ENCODE results near the gene ADAP2.
"Not testable (repeated sequence)": the region's sequence is repeated elsewhere in the genome, so short reads cannot be mapped to it uniquely, and the experiment has no call there.

Gene ADAP2

DNA sequence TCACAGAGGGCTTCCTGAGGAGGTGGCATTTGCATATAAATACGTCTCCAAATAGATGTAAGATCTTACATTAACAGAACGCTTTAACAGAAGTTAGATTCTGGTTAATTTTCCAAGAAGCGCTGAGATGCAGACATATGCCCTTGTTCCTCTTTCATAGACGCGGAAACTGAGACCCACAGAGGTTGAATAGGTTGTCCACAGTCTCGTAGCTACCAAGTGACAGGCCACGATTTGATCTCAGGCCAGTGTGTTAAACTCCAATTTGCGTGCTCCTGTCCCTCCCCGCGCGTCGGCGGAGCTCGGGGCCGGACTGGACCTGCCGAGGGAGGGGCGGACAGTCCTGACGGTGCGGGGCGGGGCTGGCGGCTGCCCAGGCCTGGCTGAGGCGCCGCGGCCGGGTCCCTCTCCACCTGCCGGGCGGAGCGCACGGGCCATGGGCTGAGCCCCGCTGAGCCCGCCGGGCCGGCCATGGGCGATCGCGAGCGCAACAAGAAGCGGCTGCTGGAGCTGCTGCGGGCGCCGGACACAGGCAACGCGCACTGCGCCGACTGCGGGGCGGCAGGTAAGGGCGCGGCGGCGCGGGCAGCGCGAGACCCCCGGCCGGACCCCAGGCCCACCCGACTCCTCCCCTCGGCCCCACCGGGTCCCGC lies at the start of gene ADAP2:
TSS of gene ADAP2 (plus strand) at position 402 of the 653 bp plus-strand sequence. CDS start at position 472, 70 bp downstream.
- DNase-seq (ENCODE audit: low spot score) = no peak

DNA sequence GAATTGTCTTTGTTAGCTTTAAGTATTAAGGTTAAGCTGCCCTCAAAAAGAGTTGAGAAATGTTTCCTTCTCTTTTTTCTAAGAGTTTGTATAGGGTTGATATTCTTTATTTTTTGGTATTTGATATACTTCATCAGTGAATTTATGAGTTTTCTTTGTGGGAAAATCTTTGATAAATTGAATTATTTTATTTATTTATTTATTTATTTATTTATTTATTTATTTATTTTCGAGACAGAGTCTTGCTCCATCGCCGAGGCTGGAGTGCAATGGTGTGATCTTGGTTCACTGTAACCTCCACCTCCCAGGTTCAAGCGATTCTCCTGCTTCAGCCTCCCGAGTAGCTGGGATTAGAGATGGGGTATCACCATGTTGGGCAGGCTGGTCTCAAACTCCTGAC lies 35.6 kb upstream of the ADAP2 start:
- DNase-seq (ENCODE audit: low spot score) = no peak

DNA sequence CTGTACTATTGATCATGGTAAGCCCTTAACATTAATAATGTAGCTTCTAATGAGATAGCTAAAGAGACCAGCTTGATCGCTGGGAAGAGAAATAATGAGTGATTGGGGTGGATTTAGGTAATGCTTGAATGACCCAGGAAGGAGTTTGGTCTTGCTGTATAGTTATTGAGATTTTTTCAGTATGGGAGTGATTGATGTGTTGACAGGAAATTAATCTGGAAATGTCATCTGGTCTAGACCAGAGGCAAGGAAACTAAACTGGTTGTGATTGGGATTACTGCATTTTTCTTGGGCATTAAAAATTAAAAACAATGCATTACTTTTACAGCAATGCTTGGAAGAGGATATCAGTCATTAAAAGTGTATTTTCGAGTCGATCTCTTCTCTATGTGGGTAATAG lies 27.5 kb upstream of the ADAP2 start:
- DNase-seq (ENCODE audit: low spot score) = no peak

- no peak for DNase-seq (ENCODE audit: low spot score)
Measured at GRCh38 chr17:30897311-30897710, 24.4 kb upstream of the ADAP2 start.

DNA sequence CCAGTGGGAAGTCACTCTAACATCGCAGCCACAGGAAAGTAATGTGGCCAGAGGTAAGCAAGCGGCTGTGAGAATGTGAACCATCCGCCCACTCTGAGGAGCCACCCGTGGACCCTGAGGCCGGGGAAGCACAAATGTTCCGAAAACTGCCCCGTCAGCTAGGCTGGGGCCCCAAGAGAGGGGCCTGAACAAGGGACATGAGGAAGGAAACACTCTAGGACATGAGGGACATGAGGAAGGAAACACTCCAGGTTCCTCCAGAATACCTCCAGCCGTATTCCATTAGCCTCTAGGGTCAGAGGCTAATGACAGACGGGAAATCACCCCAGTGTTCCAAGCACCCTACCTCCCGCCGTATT lies 16.0 kb upstream of the ADAP2 start:
- no peak for DNase-seq (ENCODE audit: low spot score)

- peak; percentile 89 for DNase-seq (ENCODE audit: low spot score)
Measured at GRCh38 chr17:30906101-30906911, 15.4 kb upstream of the ADAP2 start, which contains the start of gene TEFM. TSS of gene TEFM (minus strand) at chr17:30906238. CDS start at chr17:30906198, 40 bp downstream.

GRCh38 chr17:30908717-30909420 lies 12.9 kb upstream of the ADAP2 start:
- no peak for DNase-seq (ENCODE audit: low spot score)

DNA sequence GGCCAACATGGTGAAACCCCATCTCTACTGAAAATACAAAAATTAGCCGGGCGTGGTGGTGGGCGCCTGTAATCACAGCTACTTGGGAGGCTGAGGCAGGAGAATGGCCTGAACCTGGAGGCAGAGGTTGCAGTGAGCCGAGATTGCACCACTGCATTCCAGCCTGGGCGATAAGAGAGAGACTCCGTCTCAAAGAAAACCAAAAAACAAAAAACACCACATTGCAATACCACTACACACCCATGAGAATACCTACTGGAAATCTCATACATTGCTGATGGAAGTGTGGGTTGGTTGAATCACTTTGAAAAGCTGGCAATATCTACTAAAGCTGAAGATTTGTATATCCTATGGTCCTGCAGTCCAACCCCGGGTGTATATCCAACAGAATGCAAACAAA lies 11.6 kb upstream of the ADAP2 start:
- not testable (repeated sequence) for DNase-seq (ENCODE audit: low spot score)

DNA sequence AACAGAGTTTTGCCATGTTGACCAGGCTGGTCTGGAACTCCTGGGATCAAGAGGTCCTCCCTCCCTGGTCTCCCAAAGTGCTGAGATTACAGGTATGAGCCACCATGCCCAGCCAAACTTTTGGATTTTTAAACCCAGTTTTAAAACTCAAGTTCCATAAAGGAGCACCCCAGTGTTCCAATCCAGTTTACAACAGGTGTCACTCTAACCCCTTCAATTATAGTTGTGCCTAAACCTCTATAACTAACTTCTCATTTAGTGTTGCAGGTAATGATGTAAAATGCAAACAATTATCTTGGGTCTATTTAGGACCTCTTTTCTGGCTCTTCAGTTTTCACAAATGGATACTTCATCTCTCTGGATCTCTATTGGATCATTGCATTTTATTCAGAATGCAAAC lies 7.8 kb upstream of the ADAP2 start:
- no peak for DNase-seq (ENCODE audit: low spot score)

DNA sequence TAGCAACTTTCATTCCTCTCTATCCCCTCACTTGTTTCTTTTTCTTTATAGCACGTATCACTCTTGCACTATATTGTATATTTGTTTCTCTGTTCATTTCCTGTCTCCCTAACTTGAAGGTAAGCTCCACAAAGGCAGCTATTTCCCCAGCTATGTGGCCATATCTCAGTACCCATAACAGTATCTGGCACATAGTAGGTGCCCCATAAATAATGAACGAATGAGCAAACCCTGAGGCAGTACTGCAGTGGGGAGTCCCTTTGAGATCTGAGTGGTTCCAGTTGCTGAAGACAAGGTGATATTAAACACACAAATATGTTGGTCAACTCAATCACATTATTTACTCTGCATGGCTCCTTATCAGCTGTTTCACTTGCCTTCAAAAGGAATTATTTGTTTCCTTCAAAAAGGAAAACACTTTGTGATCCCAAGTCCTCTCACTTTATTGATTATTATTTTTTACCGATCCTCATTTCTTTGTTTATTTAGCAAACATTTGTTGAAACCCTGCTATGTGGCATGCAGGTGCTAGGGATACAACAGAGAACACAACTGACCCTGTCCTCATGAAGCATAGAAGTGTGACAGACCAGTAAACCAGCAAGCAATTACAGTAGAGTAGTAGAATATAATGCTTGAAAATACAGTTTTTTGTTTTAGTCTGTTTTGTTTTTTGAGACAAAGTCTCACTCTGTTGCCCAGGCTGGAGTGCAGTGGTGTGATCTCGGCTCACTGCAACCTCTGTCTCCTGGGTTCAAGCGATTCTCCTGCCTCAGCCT lies 5.7 kb upstream of the ADAP2 start:
- DNase-seq (ENCODE audit: low spot score) = no peak

GRCh38 chr17:30917050-30917449 lies 4.7 kb upstream of the ADAP2 start:
- no peak for DNase-seq (ENCODE audit: low spot score)

- DNase-seq (ENCODE audit: low spot score) = no peak
Measured at GRCh38 chr17:30920282-30920681, 1.5 kb upstream of the ADAP2 start.

- no peak for DNase-seq (ENCODE audit: low spot score)
Measured at GRCh38 chr17:30920683-30921543, 832 bp upstream of the ADAP2 start.

DNA sequence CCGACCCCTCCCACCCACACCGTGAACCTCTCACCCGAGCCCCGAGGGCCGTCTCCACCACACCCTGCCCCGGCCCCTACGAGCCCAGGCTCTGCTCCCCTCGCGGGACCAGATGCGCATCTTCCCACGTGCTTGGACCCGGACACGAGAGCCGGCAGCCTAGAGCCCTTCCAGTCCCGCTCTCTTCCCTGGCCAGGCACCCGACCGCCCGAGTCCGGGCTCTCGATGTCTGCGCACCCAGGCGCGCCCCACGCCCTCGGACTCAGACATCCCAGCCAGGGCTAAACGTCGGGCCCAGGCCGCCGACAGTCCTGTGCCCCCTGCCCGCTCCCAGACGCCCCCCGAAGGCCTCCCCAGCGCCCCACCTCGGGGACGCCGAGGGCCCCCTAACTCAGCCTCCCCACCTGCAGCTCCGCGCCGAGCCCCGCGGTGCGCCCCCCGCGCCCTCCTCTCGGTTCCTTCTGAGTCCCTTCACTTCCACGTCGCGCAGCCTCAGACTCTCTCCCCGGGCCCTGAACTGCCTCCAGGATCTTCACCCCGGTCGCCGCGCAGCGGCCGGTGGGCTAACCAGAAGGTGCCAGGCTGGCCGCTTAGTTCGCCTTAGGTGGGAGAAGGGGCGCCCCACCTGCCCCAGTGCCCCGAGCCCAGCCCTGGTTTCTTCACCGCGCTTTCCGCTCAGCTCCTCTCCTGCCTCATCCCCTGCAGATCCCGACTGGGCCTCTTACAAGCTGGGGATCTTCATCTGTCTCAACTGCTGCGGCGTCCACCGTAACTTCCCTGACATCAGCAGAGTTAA lies 688 bp downstream of the ADAP2 start:
- no peak for DNase-seq (ENCODE audit: low spot score)

DNA sequence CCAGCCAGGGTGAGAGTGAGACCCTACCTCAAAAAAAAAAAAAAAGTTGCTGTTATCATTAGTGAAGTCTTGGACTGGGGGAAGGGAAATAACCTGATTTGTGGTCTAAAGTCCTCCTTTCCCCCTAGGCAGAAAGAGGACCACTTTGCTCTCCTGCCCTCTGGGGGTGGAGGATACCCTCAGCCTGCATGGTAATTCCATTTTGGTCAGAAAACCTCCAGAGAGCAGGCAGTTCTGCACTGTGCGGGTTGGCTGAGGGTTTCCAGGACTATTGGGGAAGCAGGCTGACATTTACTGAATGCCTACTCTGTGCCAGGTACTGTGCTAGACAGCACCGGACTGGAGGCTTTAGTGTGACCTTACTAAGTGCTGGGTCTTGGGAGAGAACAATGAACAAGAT lies 2.6 kb downstream of the ADAP2 start:
- DNase-seq (ENCODE audit: low spot score) = no peak

- DNase-seq (ENCODE audit: low spot score) = no peak
Measured at GRCh38 chr17:30926516-30926915, 4.8 kb downstream of the ADAP2 start.

DNA sequence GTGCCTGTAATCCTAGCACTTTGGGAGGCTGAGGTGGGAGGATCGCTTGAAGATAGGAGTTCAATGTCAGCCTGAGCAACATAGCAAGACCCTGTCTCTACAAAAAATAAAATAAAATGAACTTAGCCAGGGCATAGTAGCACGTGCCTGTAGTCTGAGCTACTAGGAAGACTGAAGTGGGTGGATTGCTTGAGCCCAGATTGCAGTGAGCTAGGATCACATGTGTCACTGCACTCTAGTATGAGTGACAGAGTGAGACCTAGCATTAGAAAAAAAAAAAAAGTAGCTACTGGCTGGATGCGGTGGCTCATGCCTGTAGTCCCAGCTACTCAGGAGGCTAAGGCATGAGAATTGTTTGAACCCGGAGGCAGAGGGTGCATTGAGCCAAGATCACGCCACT lies 6.0 kb downstream of the ADAP2 start:
- no peak for DNase-seq (ENCODE audit: low spot score)

DNA sequence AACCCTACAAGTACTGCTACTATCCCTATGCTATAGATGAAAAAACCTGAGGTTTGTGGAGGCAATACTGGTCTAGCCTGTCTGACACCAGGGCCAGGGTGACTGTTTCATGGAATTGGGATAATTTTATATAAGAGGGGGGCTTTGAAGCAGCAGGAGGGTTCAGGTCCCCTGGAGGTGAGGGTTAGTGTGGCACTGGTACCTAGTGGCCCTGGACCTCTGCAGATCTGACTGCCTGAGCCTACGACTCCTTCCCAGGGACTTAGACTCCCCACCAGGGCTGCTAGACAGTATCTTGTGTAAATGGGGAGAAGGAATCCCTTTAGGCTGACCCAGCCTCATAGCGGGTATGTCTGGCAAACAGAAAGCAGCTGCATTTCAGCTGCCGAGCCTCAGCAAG lies 6.8 kb downstream of the ADAP2 start:
- no peak for DNase-seq (ENCODE audit: low spot score)

- DNase-seq (ENCODE audit: low spot score) = no peak
Measured at GRCh38 chr17:30929081-30929633, 7.4 kb downstream of the ADAP2 start.

DNA sequence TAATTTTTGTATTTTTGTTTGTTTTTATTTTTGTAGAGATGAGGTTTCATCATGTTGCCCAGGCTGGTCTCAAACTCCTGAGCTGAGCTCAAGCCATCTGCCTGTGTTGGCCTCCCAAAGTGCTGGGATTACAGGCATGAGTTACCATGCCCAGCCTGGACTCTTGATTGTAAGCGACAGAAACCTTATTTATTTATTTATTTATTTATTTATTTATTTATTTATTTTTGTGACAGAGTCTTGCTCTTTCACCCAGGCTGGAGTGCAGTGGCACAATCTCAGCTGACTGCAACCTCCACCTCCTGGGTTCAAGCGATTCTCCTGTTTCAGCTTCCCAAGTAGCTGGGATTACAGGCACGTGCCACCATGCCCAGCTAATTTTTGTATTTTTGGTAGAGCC lies 8.1 kb downstream of the ADAP2 start:
- DNase-seq (ENCODE audit: low spot score) = not testable (repeated sequence)

All from hematopoietic multipotent progenitor cell treated with erythropoietin and hydrocortisone succinate and interleukin-3 and kit ligand, for 15 days (in vitro differentiated cells).